ENCODE measurements around the gene IGFBP2. TPM values are rescaled to one million over a fixed set of nuclear protein-coding genes. Genes with fewer than 3 reads are reported as not detected.

Gene IGFBP2
- polyA plus RNA-seq, 1 of the 3 experiments (the other 2 are of a cell fraction) = 695 TPM

GRCh38 chr2:216616083-216616678, 17.0 kb upstream of the IGFBP2 start:
- 80% methylated on average over 3 of the region's 3 CpGs for WGBS (ENCODE audit: low lambda C conversion rate)
- CTCF ChIA-PET = interaction anchor here (1.1 kb wide), 1 partner anchor 99 kb away, joined by 3 read pairs; no protein-coding TSS in a partner anchor
- no peaks in the 10 kb centered on the region for H3K27me3 ChIP-seq (ENCODE audit: insufficient read depth)
- no peak overlapping the region for H3K4me2 ChIP-seq
- no peaks in the 10 kb centered on the region for H3F3A ChIP-seq (replicated peaks; ENCODE audit: insufficient read depth)
- H3K9me3 ChIP-seq = no peaks in the 10 kb centered on the region
- H2AFZ ChIP-seq (ENCODE audit: low read depth) = no peak overlapping the region
- H3K9me2 ChIP-seq = no peaks in the 10 kb centered on the region
- POLR2A ChIA-PET = interaction anchor here (1.0 kb wide), 1 partner anchor 13 kb away, joined by 3 read pairs; no protein-coding TSS in a partner anchor
- H3K27ac ChIP-seq (ENCODE audit: low read depth in 2 of 2, low read length in 1 of 2) = no peak overlapping the region
- peaks cover 19 to 25% of the 10 kb centered on the region in 2 experiments; a peak in 3 of 4 replicates for H3K4me1 ChIP-seq (ENCODE audit: control insufficient read depth in 1 of 2, insufficient read depth in 2 of 2, low read depth in 1 of 2, low read length in 1 of 2)
- H3K36me3 ChIP-seq (replicated peaks in 1 of 2; ENCODE audit: control insufficient read depth in 1 of 2, insufficient read depth in 2 of 2, low read length in 1 of 2) = no peaks in the 10 kb centered on the region
- no peaks in the 10 kb centered on the region for H3K79me2 ChIP-seq (ENCODE audit: insufficient read depth)
- no peaks in the 10 kb centered on the region for H4K20me1 ChIP-seq (ENCODE audit: insufficient read depth)
- H3K4me3 ChIP-seq (ENCODE audit: low read depth in 2 of 2, low read length in 1 of 2) = no peak overlapping the region
- TF ChIP-seq JUND (IDR thresholded peaks at IDR 0.05) = no peak
- TF ChIP-seq NFIC (IDR thresholded peaks at IDR 0.05; ENCODE audit: borderline replicate concordance) = no peak
- no peak for TF ChIP-seq FOXM1 (IDR thresholded peaks at IDR 0.05; ENCODE audit: low read depth)
- TF ChIP-seq SMC3 (IDR thresholded peaks at IDR 0.05; ENCODE audit: low read depth, low read length) = no peak
- no peak for TF ChIP-seq RXRA (IDR thresholded peaks at IDR 0.05; ENCODE audit: borderline replicate concordance, low read depth)
- TF ChIP-seq EP300 (IDR thresholded peaks at IDR 0.05; ENCODE audit: borderline replicate concordance in 1 of 2, low read depth in 1 of 2, low read length in 1 of 2) = no peak
- no peak for TF ChIP-seq RCOR1 (IDR thresholded peaks at IDR 0.05; ENCODE audit: low read length)
- no peak for TF ChIP-seq RAD21 (IDR thresholded peaks at IDR 0.05; ENCODE audit: low read length)
- TF ChIP-seq EZH2phosphoT487 (IDR thresholded peaks at IDR 0.05; ENCODE audit: borderline replicate concordance, low read depth) = no peak
- no peak for TF ChIP-seq USF1 (IDR thresholded peaks at IDR 0.05; ENCODE audit: borderline replicate concordance, low read depth)
- no peak for TF ChIP-seq PBX3 (IDR thresholded peaks at IDR 0.05)
- TF ChIP-seq ZBTB33 (IDR thresholded peaks at IDR 0.05; ENCODE audit: borderline replicate concordance, low read depth) = no peak
- no peak for TF ChIP-seq FOXJ3 (CRISPR knock-in tag; IDR thresholded peaks at IDR 0.05)
- no peak for TF ChIP-seq RFX5 (IDR thresholded peaks at IDR 0.05; ENCODE audit: low read length)
- TF ChIP-seq REST (IDR thresholded peaks at IDR 0.05; ENCODE audit: low read depth, low read length) = no peak
- TF ChIP-seq TEAD4 (IDR thresholded peaks at IDR 0.05; ENCODE audit: borderline replicate concordance, insufficient read depth) = no peak
- no peak for TF ChIP-seq MAX (IDR thresholded peaks at IDR 0.05; ENCODE audit: low read depth)
- TF ChIP-seq CTCF (IDR thresholded peaks at IDR 0.05) = no peak
- H3K9ac ChIP-seq = no peak overlapping the region
- no peak for DNase-seq
